GM12865 (cell line): Measurements from ENCODE around the gene LILRB4.
"Not testable (repeated sequence)": the region's sequence is repeated elsewhere in the genome, so short reads cannot be mapped to it uniquely, and the experiment has no call there.

ENCODE experiments used
- DNase-seq: peaks from one replicate; pipeline ENCODE4 v3.0.0; 2010; ENCODE audit warnings: low read depth
- H3K4me3 ChIP-seq: 2 replicates; pipeline ENCODE4 v1.5.1; 2011; ENCODE audit warnings: mild to moderate bottlenecking, low read depth, low read length, control low read depth
- TF ChIP-seq, protein P1 (sequence below): IDR thresholded peaks from 2 replicates; pipeline ENCODE4 v1.5.1; 2011; ENCODE audit warnings: low read length, control low read depth, low read depth, inconsistent platforms; ENCODE audit not compliant: insufficient read depth; ENCODE audit errors: missing control alignments

Gene LILRB4

DNA sequence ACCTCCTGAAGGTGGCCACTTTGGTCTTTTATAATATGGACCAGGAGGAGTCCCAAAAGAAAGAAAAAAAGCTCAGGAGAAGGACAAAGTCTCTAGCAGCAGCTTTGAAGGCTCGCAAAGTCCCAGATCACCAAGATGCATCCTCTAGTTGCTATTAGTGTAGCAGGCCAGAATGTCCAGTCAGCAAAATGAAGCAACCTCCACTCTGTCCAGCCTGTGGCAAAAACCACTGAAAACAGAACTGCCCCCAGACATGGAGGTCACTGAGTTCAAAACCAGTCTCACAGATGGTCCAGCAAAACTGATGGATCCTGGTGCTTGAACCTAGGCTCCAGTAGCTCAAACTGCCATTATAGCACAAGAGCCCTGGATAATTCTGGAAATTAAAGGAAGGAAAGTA is 10.4 kb downstream of the LILRB4 start:
- no peak overlapping the region for H3K4me3 ChIP-seq
- TF ChIP-seq, protein P1, sequence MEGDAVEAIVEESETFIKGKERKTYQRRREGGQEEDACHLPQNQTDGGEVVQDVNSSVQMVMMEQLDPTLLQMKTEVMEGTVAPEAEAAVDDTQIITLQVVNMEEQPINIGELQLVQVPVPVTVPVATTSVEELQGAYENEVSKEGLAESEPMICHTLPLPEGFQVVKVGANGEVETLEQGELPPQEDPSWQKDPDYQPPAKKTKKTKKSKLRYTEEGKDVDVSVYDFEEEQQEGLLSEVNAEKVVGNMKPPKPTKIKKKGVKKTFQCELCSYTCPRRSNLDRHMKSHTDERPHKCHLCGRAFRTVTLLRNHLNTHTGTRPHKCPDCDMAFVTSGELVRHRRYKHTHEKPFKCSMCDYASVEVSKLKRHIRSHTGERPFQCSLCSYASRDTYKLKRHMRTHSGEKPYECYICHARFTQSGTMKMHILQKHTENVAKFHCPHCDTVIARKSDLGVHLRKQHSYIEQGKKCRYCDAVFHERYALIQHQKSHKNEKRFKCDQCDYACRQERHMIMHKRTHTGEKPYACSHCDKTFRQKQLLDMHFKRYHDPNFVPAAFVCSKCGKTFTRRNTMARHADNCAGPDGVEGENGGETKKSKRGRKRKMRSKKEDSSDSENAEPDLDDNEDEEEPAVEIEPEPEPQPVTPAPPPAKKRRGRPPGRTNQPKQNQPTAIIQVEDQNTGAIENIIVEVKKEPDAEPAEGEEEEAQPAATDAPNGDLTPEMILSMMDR: no peak
- DNase-seq: no peak

- DNase-seq: peak; percentile 73
- TF ChIP-seq, protein P1: peak; percentile 82
- H3K4me3 ChIP-seq: no peak overlapping the region
These were observed 11.3 kb downstream of the LILRB4 start for GRCh38 chr19:54674021-54674617.

DNA sequence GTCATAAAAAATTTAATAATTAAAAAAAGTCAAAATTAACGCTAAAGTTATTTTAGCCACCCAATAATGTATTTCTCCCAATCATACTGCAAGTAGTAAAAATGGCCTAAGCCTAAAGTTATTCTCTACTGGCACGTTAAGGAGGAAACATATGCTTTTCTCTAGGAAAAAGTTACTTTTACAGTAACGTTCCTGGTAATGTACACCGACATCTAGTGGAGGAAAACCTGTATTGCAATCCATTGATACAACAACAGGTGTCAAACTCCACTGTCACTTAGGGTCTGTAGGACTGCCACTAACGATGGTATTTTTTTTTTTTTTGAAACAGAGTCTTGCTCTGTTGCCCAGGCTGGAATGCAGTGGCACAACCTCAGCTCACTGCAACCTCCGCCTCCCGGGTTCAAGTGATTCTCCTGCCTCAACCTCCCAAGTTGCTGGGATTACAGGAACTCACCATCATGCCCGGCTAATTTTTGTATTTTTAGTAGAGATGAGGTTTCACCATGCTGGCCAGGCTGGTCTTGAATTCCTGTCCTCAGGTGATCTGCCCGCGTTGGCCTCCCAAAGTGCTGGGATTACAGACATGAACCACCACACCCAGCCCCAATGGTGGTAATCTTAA is 13.5 kb downstream of the LILRB4 start:
- TF ChIP-seq, protein P1: peak; percentile 83
- H3K4me3 ChIP-seq: not testable (repeated sequence)
- peak; percentile 66 for DNase-seq

DNA sequence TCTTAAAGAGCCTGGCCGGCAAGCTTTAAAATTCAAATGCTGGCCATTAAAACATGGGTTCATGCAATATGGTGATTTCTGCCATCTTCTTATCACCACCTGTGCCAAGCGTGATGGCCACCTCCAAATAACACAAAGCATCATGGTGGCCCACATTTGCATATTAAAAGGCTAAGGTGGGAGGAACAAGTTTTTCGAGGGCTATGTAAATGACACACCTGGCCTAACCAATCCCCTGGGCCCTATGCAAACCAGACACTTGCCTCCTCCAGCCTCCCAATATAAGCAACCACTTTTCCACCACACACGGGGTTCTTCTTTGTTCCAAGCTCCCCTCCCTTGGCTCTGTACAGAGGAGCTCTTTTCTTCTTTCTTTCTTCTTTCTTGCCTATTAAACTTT is 14.4 kb downstream of the LILRB4 start:
- no peak for DNase-seq
- H3K4me3 ChIP-seq: no peak overlapping the region
- TF ChIP-seq, protein P1: no peak

DNA sequence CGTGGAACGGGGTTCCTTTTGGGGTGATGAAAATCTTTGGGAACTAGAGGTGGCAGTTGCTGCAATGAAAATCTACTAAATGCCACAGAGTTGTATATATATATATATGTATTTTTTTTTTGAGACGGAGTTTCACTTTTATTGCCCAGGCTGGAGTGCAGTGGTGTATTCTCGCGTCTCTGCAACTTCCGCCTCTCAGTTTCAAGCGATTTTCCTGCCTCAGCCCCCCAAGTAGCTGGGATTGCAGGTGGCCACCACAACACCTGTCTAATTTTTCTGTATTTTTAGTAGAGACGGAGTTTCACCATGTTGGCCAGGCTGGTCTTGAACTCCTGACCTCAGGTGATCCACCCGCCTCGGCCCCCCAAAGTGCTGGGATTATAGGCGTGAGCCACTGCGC is 18.8 kb downstream of the LILRB4 start:
- DNase-seq, H3K4me3 ChIP-seq: not testable (repeated sequence)

DNA sequence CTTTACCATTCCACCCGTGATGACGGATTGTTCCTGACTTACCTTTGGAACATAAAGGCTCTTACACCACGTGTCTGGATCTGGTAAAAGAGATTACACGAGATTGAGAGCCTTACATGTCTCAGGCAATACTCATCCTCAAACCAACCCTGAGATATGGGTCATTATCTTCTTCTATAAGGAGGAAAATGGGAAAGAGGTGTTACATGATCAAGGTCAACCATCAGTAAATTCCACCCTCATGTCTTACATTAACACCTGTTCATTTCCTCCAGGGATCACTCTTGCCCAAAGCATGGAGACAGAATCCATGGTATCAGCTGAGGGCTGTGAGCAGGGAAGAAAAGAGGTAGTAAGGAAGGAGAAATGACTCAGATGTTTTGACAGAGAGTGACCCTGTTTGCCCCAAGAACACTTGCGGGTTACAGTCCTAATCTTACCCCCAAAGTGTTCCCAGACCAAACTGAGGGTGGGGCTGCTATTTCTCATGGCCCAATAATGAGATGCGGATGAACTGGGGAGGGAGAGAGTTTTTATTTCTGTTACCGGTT is 19.6 kb downstream of the LILRB4 start:
- no peak for DNase-seq
- H3K4me3 ChIP-seq: no peak overlapping the region
- TF ChIP-seq, protein P1: no peak

DNA sequence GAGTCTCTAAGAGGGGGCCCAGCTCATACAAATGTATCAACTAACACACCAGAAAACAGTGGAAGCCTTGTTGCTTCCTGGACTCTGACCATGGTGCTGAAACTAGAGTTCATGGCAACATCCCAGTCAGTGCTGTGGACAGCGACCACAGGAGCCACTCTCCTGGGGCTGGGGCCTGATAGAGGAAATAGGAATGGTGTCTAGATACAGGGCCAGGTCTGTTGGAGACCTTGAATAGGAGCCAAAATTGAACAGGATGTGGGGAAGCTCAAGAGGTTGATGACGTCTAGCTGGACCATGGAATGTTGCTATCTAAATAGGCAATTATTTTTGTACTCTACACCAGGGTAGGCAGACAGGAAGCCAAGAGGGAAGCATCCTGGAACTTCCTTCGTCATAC is 21.7 kb downstream of the LILRB4 start:
- TF ChIP-seq, protein P1: no peak
- peak; percentile 57 for DNase-seq
- no peak overlapping the region for H3K4me3 ChIP-seq
